ENCODE data around the gene UNC5CL.

DNA sequence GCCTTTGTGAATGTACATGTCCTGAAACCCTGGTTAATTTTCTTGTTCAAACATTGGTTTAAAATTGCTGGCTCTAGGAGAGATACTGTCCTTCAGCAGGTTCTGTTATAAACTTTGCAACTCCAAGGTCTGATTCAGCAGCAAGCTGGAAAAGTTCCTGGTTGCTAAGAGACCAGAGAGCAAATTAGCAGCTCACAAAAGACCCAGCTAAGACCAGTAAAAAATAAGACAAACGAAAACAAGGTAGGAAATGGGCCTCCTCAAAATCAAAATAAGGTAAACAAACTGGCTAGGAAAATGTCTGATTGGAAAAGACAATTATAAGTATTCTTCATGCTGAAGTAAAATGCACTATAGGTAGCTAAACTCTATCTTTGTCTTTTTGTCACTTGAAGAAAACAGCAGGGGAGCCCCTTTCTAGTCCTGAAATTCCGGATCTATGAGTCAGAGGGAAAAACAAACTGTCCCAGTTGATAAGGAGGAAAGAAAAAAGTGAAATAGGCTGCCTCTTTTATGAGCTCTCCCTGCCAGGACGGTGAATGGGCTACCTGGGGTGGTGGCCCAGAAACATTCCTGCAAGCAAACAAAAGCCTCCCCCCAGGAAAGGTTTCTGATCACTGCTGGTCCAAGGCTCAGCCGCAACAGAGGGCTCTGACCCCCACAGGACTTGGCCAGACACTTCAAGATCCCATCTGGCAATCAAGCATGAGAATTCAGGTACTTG is 41.6 kb downstream of the UNC5CL start:
- TF ChIP-seq, protein P1, sequence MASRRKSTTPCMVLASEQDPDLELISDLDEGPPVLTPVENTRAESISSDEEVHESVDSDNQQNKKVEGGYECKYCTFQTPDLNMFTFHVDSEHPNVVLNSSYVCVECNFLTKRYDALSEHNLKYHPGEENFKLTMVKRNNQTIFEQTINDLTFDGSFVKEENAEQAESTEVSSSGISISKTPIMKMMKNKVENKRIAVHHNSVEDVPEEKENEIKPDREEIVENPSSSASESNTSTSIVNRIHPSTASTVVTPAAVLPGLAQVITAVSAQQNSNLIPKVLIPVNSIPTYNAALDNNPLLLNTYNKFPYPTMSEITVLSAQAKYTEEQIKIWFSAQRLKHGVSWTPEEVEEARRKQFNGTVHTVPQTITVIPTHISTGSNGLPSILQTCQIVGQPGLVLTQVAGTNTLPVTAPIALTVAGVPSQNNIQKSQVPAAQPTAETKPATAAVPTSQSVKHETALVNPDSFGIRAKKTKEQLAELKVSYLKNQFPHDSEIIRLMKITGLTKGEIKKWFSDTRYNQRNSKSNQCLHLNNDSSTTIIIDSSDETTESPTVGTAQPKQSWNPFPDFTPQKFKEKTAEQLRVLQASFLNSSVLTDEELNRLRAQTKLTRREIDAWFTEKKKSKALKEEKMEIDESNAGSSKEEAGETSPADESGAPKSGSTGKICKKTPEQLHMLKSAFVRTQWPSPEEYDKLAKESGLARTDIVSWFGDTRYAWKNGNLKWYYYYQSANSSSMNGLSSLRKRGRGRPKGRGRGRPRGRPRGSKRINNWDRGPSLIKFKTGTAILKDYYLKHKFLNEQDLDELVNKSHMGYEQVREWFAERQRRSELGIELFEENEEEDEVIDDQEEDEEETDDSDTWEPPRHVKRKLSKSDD (conservative IDR thresholded peaks at IDR 0.05; ENCODE audit: low read length): no peak
- TF ChIP-seq, protein P2, sequence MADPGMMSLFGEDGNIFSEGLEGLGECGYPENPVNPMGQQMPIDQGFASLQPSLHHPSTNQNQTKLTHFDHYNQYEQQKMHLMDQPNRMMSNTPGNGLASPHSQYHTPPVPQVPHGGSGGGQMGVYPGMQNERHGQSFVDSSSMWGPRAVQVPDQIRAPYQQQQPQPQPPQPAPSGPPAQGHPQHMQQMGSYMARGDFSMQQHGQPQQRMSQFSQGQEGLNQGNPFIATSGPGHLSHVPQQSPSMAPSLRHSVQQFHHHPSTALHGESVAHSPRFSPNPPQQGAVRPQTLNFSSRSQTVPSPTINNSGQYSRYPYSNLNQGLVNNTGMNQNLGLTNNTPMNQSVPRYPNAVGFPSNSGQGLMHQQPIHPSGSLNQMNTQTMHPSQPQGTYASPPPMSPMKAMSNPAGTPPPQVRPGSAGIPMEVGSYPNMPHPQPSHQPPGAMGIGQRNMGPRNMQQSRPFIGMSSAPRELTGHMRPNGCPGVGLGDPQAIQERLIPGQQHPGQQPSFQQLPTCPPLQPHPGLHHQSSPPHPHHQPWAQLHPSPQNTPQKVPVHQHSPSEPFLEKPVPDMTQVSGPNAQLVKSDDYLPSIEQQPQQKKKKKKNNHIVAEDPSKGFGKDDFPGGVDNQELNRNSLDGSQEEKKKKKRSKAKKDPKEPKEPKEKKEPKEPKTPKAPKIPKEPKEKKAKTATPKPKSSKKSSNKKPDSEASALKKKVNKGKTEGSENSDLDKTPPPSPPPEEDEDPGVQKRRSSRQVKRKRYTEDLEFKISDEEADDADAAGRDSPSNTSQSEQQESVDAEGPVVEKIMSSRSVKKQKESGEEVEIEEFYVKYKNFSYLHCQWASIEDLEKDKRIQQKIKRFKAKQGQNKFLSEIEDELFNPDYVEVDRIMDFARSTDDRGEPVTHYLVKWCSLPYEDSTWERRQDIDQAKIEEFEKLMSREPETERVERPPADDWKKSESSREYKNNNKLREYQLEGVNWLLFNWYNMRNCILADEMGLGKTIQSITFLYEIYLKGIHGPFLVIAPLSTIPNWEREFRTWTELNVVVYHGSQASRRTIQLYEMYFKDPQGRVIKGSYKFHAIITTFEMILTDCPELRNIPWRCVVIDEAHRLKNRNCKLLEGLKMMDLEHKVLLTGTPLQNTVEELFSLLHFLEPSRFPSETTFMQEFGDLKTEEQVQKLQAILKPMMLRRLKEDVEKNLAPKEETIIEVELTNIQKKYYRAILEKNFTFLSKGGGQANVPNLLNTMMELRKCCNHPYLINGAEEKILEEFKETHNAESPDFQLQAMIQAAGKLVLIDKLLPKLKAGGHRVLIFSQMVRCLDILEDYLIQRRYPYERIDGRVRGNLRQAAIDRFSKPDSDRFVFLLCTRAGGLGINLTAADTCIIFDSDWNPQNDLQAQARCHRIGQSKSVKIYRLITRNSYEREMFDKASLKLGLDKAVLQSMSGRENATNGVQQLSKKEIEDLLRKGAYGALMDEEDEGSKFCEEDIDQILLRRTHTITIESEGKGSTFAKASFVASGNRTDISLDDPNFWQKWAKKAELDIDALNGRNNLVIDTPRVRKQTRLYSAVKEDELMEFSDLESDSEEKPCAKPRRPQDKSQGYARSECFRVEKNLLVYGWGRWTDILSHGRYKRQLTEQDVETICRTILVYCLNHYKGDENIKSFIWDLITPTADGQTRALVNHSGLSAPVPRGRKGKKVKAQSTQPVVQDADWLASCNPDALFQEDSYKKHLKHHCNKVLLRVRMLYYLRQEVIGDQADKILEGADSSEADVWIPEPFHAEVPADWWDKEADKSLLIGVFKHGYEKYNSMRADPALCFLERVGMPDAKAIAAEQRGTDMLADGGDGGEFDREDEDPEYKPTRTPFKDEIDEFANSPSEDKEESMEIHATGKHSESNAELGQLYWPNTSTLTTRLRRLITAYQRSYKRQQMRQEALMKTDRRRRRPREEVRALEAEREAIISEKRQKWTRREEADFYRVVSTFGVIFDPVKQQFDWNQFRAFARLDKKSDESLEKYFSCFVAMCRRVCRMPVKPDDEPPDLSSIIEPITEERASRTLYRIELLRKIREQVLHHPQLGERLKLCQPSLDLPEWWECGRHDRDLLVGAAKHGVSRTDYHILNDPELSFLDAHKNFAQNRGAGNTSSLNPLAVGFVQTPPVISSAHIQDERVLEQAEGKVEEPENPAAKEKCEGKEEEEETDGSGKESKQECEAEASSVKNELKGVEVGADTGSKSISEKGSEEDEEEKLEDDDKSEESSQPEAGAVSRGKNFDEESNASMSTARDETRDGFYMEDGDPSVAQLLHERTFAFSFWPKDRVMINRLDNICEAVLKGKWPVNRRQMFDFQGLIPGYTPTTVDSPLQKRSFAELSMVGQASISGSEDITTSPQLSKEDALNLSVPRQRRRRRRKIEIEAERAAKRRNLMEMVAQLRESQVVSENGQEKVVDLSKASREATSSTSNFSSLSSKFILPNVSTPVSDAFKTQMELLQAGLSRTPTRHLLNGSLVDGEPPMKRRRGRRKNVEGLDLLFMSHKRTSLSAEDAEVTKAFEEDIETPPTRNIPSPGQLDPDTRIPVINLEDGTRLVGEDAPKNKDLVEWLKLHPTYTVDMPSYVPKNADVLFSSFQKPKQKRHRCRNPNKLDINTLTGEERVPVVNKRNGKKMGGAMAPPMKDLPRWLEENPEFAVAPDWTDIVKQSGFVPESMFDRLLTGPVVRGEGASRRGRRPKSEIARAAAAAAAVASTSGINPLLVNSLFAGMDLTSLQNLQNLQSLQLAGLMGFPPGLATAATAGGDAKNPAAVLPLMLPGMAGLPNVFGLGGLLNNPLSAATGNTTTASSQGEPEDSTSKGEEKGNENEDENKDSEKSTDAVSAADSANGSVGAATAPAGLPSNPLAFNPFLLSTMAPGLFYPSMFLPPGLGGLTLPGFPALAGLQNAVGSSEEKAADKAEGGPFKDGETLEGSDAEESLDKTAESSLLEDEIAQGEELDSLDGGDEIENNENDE (IDR thresholded peaks at IDR 0.05; ENCODE audit: low read depth, low read length): no peak
- TF ChIP-seq HNRNPUL1 (IDR thresholded peaks at IDR 0.05; ENCODE audit: low read length): no peak
- TF ChIP-seq, protein P3, sequence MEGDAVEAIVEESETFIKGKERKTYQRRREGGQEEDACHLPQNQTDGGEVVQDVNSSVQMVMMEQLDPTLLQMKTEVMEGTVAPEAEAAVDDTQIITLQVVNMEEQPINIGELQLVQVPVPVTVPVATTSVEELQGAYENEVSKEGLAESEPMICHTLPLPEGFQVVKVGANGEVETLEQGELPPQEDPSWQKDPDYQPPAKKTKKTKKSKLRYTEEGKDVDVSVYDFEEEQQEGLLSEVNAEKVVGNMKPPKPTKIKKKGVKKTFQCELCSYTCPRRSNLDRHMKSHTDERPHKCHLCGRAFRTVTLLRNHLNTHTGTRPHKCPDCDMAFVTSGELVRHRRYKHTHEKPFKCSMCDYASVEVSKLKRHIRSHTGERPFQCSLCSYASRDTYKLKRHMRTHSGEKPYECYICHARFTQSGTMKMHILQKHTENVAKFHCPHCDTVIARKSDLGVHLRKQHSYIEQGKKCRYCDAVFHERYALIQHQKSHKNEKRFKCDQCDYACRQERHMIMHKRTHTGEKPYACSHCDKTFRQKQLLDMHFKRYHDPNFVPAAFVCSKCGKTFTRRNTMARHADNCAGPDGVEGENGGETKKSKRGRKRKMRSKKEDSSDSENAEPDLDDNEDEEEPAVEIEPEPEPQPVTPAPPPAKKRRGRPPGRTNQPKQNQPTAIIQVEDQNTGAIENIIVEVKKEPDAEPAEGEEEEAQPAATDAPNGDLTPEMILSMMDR (IDR thresholded peaks at IDR 0.05 in 2 of 3, conservative IDR thresholded peaks at IDR 0.05 in 1 of 3; ENCODE audit: insufficient read depth in 2 of 3, low read depth in 1 of 3, low read length in 3 of 3): no peak
- TF ChIP-seq ZNF274 (IDR thresholded peaks at IDR 0.05; ENCODE audit: borderline replicate concordance, low read depth, low read length): no peak
- no peak for TF ChIP-seq KDM2B (CRISPR knock-in tag; IDR thresholded peaks at IDR 0.05)
- TF ChIP-seq, protein P4, sequence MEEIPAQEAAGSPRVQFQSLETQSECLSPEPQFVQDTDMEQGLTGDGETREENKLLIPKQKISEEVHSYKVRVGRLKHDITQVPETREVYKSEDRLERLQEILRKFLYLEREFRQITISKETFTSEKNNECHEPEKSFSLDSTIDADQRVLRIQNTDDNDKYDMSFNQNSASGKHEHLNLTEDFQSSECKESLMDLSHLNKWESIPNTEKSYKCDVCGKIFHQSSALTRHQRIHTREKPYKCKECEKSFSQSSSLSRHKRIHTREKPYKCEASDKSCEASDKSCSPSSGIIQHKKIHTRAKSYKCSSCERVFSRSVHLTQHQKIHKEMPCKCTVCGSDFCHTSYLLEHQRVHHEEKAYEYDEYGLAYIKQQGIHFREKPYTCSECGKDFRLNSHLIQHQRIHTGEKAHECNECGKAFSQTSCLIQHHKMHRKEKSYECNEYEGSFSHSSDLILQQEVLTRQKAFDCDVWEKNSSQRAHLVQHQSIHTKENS (CRISPR knock-in tag; IDR thresholded peaks at IDR 0.05): no peak
- TF ChIP-seq E2F6 (IDR thresholded peaks at IDR 0.05; ENCODE audit: borderline replicate concordance in 1 of 2, extremely low read depth in 1 of 2, insufficient read depth in 1 of 2, insufficient read length in 1 of 2, low read depth in 1 of 2, low read length in 1 of 2, poor library complexity in 1 of 2, severe bottlenecking in 1 of 2): no peak

All from K562 (cell line).